Activated T-helper 17 cell treated with anti-CD3 and anti-CD28 coated beads, Interleukin-2, amount 50 U/mL, for 72 hours (primary cell): ENCODE data around the gene SAMD14. TPM values are rescaled to one million over a fixed set of nuclear protein-coding genes. Genes with fewer than 3 reads are reported as not detected.

Experiments used
- ATAC-seq: fragments of 150-1000 bp; cut with Tn5 transposase; replicated peaks from 2 replicates; pipeline ENCODE4 v1.10.0; 2021; ENCODE audit warnings: mild to moderate bottlenecking, moderate library complexity
- H3K27ac Mint-ChIP-seq: one replicate; pipeline ENCODE4 v1.8.0; 2022; ENCODE audit warnings: mixed read lengths
- H3K27me3 Mint-ChIP-seq: one replicate; pipeline ENCODE4 v1.8.0; 2022; ENCODE audit warnings: mixed read lengths
- H3K36me3 Mint-ChIP-seq: one replicate; pipeline ENCODE4 v1.8.0; 2022; ENCODE audit warnings: low read depth, mild to moderate bottlenecking, mixed read lengths
- H3K4me1 Mint-ChIP-seq: one replicate; pipeline ENCODE4 v1.8.0; 2022; ENCODE audit warnings: mixed read lengths
- H3K4me3 Mint-ChIP-seq: one replicate; pipeline ENCODE4 v1.8.0; 2022; ENCODE audit warnings: mild to moderate bottlenecking, mixed read lengths
- H3K9me3 Mint-ChIP-seq: one replicate; pipeline ENCODE4 v1.8.0; 2022; ENCODE audit warnings: mixed read lengths
- total RNA-seq, 2 donors: library from RNA; stranded (reverse); gene quantifications; one replicate each; pipeline ENCODE4 v1.2.3, GENCODE V29; 2022

SAMD14 gene
- total RNA-seq: 1 to 10 TPM in 1 of 2 donors, under 1 TPM in 1; 0.84 to 6.9 TPM

GRCh38 chr17:50129728-50130558 is at the start of gene SAMD14:
SAMD14 (minus strand) TSS chr17:50130160; CDS start chr17:50124959, 5,201 bp downstream.
- H3K27me3 Mint-ChIP-seq: peaks cover 5% of the 10 kb centered on the region
- H3K36me3 Mint-ChIP-seq: peaks cover 10% of the 10 kb centered on the region
- no peaks in the 10 kb centered on the region for H3K9me3 Mint-ChIP-seq
- H3K4me1 Mint-ChIP-seq: peaks cover 23% of the 10 kb centered on the region
- peak; percentile 68 for ATAC-seq
- peak within 1 kb of the TSS; percentile 26 for H3K27ac Mint-ChIP-seq
- H3K4me3 Mint-ChIP-seq: peak within 1 kb of the TSS; percentile 75

GRCh38 chr17:50177983-50178834 is 48.2 kb upstream of the SAMD14 start:
- no peaks in the 10 kb centered on the region for H3K36me3 Mint-ChIP-seq
- H3K27ac Mint-ChIP-seq: no peak overlapping the region
- ATAC-seq: peak; percentile 92
- H3K4me3 Mint-ChIP-seq: peak overlapping the region; percentile 38
- H3K27me3 Mint-ChIP-seq: no peaks in the 10 kb centered on the region
- peaks cover 9% of the 10 kb centered on the region for H3K4me1 Mint-ChIP-seq
- H3K9me3 Mint-ChIP-seq: no peaks in the 10 kb centered on the region

GRCh38 chr17:50177476-50177875 is 47.5 kb upstream of the SAMD14 start:
- H3K9me3 Mint-ChIP-seq: no peaks in the 10 kb centered on the region
- H3K36me3 Mint-ChIP-seq: no peaks in the 10 kb centered on the region
- no peak overlapping the region for H3K4me3 Mint-ChIP-seq
- H3K4me1 Mint-ChIP-seq: peaks cover 9% of the 10 kb centered on the region
- H3K27me3 Mint-ChIP-seq: no peaks in the 10 kb centered on the region
- no peak overlapping the region for H3K27ac Mint-ChIP-seq
- no peak for ATAC-seq

- Mint-ChIP-seq H3K27me3 (no peaks in the 10 kb centered on the region), H3K36me3 (no peaks in the 10 kb centered on the region), H3K27ac (no peak overlapping the region), H3K4me3 (no peak overlapping the region), H3K9me3 (no peaks in the 10 kb centered on the region), H3K4me1 (peaks cover 9% of the 10 kb centered on the region)
- ATAC-seq: no peak
Measured at GRCh38 chr17:50176559-50177357, 46.8 kb upstream of the SAMD14 start.

- ATAC-seq: no peak
Measured at GRCh38 chr17:50175035-50175807, 45.3 kb upstream of the SAMD14 start.

GRCh38 chr17:50174444-50174843 is 44.5 kb upstream of the SAMD14 start:
- Mint-ChIP-seq H3K4me1 (peaks cover 15% of the 10 kb centered on the region), H3K27ac (no peak overlapping the region), H3K4me3 (no peak overlapping the region), H3K9me3 (no peaks in the 10 kb centered on the region), H3K36me3 (no peaks in the 10 kb centered on the region), H3K27me3 (no peaks in the 10 kb centered on the region)
- no peak for ATAC-seq

More at GRCh38 chr17:50175035-50175807, 45.3 kb upstream of the SAMD14 start:
- Mint-ChIP-seq H3K36me3 (no peaks in the 10 kb centered on the region), H3K4me3 (no peak overlapping the region), H3K27ac (no peak overlapping the region), H3K4me1 (peaks cover 14% of the 10 kb centered on the region), H3K9me3 (no peaks in the 10 kb centered on the region), H3K27me3 (no peaks in the 10 kb centered on the region)

GRCh38 chr17:50173335-50173941 is 43.5 kb upstream of the SAMD14 start:
- no peak for ATAC-seq
- H3K4me3 Mint-ChIP-seq: no peak overlapping the region
- H3K36me3 Mint-ChIP-seq: no peaks in the 10 kb centered on the region
- H3K27ac Mint-ChIP-seq: no peak overlapping the region
- no peaks in the 10 kb centered on the region for H3K9me3 Mint-ChIP-seq
- peaks cover 20% of the 10 kb centered on the region for H3K4me1 Mint-ChIP-seq
- no peaks in the 10 kb centered on the region for H3K27me3 Mint-ChIP-seq

- no peak for ATAC-seq
- H3K4me3 Mint-ChIP-seq: no peak overlapping the region
- H3K36me3 Mint-ChIP-seq: no peaks in the 10 kb centered on the region
- H3K9me3 Mint-ChIP-seq: no peaks in the 10 kb centered on the region
- H3K4me1 Mint-ChIP-seq: peaks cover 16% of the 10 kb centered on the region
- no peaks in the 10 kb centered on the region for H3K27me3 Mint-ChIP-seq
- no peak overlapping the region for H3K27ac Mint-ChIP-seq
Measured at GRCh38 chr17:50172936-50173334, 43.0 kb upstream of the SAMD14 start.

GRCh38 chr17:50172130-50172529 is 42.2 kb upstream of the SAMD14 start:
- Mint-ChIP-seq H3K4me1 (peaks cover 16% of the 10 kb centered on the region), H3K36me3 (no peaks in the 10 kb centered on the region), H3K4me3 (no peak overlapping the region), H3K27ac (no peak overlapping the region), H3K27me3 (no peaks in the 10 kb centered on the region), H3K9me3 (no peaks in the 10 kb centered on the region)
- no peak for ATAC-seq

- Mint-ChIP-seq H3K36me3 (no peaks in the 10 kb centered on the region), H3K4me1 (peaks cover 16% of the 10 kb centered on the region), H3K9me3 (no peaks in the 10 kb centered on the region), H3K27me3 (no peaks in the 10 kb centered on the region), H3K4me3 (no peak overlapping the region), H3K27ac (no peak overlapping the region)
- ATAC-seq: no peak
Measured at GRCh38 chr17:50171371-50172071, 41.6 kb upstream of the SAMD14 start.

- peak; percentile 87 for ATAC-seq
- H3K4me1 Mint-ChIP-seq: peaks cover 16% of the 10 kb centered on the region
Measured at GRCh38 chr17:50170662-50171370, 40.9 kb upstream of the SAMD14 start.

GRCh38 chr17:50169881-50170459 is 40.0 kb upstream of the SAMD14 start:
- Mint-ChIP-seq H3K9me3 (no peaks in the 10 kb centered on the region), H3K4me1 (peaks cover 16% of the 10 kb centered on the region), H3K4me3 (no peak overlapping the region), H3K27me3 (no peaks in the 10 kb centered on the region), H3K27ac (no peak overlapping the region), H3K36me3 (no peaks in the 10 kb centered on the region)
- no peak for ATAC-seq

More at GRCh38 chr17:50170662-50171370, 40.9 kb upstream of the SAMD14 start:
- H3K9me3 Mint-ChIP-seq: no peaks in the 10 kb centered on the region
- H3K36me3 Mint-ChIP-seq: no peaks in the 10 kb centered on the region
- no peak overlapping the region for H3K4me3 Mint-ChIP-seq
- no peak overlapping the region for H3K27ac Mint-ChIP-seq
- no peaks in the 10 kb centered on the region for H3K27me3 Mint-ChIP-seq
